Endothelial cell of umbilical vein (primary cell): ENCODE measurements around the gene OPN1MW3.

Source experiments
- EZH2 ChIP-seq: IDR thresholded peaks from 2 replicates; pipeline ENCODE4 v1.6.1; 2012; ENCODE audit warnings: borderline replicate concordance, low read depth, mild to moderate bottlenecking, moderate library complexity, low read length, inconsistent platforms; ENCODE audit not compliant: severe bottlenecking
- FOS ChIP-seq: IDR thresholded peaks from 2 replicates; pipeline ENCODE4 v1.6.1; 2011; ENCODE audit warnings: mild to moderate bottlenecking, low read length, moderate library complexity, borderline replicate concordance; ENCODE audit not compliant: insufficient read depth
- GATA2 ChIP-seq: IDR thresholded peaks from 2 replicates; pipeline ENCODE4 v1.7.0; 2011; ENCODE audit warnings: low read depth, mild to moderate bottlenecking, moderate library complexity, mixed read lengths, low read length; ENCODE audit not compliant: insufficient read length, insufficient read depth
- JUN ChIP-seq: IDR thresholded peaks from 2 replicates; pipeline ENCODE4 v1.6.1; 2011; ENCODE audit warnings: borderline replicate concordance, low read depth; ENCODE audit not compliant: insufficient read length, insufficient read depth
- MYC ChIP-seq: IDR thresholded peaks from one replicate; pipeline ENCODE4 v1.6.1; 2011; ENCODE audit warnings: mild to moderate bottlenecking, low read depth, low read length
- POLR2A ChIP-seq: IDR thresholded peaks from 2 replicates; pipeline ENCODE4 v1.6.1; 2012; ENCODE audit warnings: low read depth, mild to moderate bottlenecking, control low read depth, low read length
- POLR2AphosphoS5 ChIP-seq: IDR thresholded peaks from 2 replicates; pipeline ENCODE4 v1.6.1; 2012; ENCODE audit warnings: low read depth, mild to moderate bottlenecking, control low read depth, low read length, moderate library complexity; ENCODE audit not compliant: insufficient read depth
- TF ChIP-seq, protein P1 (sequence below), 2 donors: IDR thresholded peaks; 1 replicate in 1 of 2; 2 replicates in 1 of 2; pipeline ENCODE4 v1.5.1; 2011; ENCODE audit warnings: low read length in 2 of 2, mild to moderate bottlenecking in 2 of 2, moderate library complexity in 2 of 2, control low read depth in 1 of 2, inconsistent platforms in 1 of 2, low read depth in 1 of 2; ENCODE audit not compliant: insufficient read depth in 1 of 2; ENCODE audit errors: extremely low read depth in 1 of 2
- TF ChIP-seq, protein P2 (sequence below): IDR thresholded peaks from 2 replicates; pipeline ENCODE4 v1.6.1; 2011; ENCODE audit not compliant: insufficient read depth, insufficient read length

DNA sequence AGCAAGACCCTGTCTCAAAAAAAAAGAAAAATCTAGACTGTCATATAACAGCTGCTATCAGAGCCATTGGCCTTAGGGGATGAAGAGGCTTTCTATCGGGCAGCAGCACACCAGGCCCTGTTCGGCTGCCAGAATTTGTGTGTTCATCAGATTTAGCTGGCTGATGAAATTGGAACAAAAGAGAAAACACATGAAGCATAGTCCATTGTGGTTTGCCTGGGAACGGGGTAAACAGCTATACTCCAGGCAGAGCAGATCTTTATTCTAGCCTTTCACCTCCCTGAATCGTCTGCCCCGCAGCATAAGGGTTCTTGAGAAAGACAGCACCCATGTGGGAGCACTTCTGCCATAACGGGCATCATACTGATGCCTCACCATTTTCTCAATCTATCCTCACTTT is 49.8 kb downstream of the OPN1MW3 start:
- TF ChIP-seq POLR2A: no peak
- TF ChIP-seq MYC: no peak
- TF ChIP-seq, protein P1, sequence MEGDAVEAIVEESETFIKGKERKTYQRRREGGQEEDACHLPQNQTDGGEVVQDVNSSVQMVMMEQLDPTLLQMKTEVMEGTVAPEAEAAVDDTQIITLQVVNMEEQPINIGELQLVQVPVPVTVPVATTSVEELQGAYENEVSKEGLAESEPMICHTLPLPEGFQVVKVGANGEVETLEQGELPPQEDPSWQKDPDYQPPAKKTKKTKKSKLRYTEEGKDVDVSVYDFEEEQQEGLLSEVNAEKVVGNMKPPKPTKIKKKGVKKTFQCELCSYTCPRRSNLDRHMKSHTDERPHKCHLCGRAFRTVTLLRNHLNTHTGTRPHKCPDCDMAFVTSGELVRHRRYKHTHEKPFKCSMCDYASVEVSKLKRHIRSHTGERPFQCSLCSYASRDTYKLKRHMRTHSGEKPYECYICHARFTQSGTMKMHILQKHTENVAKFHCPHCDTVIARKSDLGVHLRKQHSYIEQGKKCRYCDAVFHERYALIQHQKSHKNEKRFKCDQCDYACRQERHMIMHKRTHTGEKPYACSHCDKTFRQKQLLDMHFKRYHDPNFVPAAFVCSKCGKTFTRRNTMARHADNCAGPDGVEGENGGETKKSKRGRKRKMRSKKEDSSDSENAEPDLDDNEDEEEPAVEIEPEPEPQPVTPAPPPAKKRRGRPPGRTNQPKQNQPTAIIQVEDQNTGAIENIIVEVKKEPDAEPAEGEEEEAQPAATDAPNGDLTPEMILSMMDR (IDR thresholded peaks at IDR 0.05; ENCODE audit: extremely low read depth in 1 of 2, insufficient read depth in 1 of 2, low read depth in 1 of 2, low read length in 2 of 2): no peak
- no peak for TF ChIP-seq POLR2AphosphoS5
- TF ChIP-seq FOS: no peak
- TF ChIP-seq JUN: no peak
- no peak for TF ChIP-seq EZH2
- TF ChIP-seq GATA2: no peak
- TF ChIP-seq, protein P2, sequence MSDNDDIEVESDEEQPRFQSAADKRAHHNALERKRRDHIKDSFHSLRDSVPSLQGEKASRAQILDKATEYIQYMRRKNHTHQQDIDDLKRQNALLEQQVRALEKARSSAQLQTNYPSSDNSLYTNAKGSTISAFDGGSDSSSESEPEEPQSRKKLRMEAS: no peak
